ENCODE results near the gene MAP2K4.

- TF ChIP-seq CTCF (IDR thresholded peaks at IDR 0.05; ENCODE audit: low read depth, low read length, poor library complexity, severe bottlenecking) (no peak), EZH2phosphoT487 (IDR thresholded peaks at IDR 0.05; ENCODE audit: borderline replicate concordance, low read length) (no peak)
Measured at GRCh38 chr17:12127177-12127576, 106.5 kb downstream of the MAP2K4 start.
